GM20000 (cell line): ENCODE data around the gene SCN11A.
"Not testable (repeated sequence)": the region's sequence is repeated elsewhere in the genome, so short reads cannot be mapped to it uniquely, and the experiment has no call there.

Experiments
- DNase-seq: peaks from one replicate; pipeline ENCODE4 v3.0.0; 2012; ENCODE audit warnings: low spot score
- CTCF ChIP-seq: IDR thresholded peaks from 2 replicates; pipeline ENCODE4 v1.5.1; 2012; ENCODE audit warnings: mild to moderate bottlenecking, control low read depth; ENCODE audit errors: extremely low read depth, missing control alignments

Gene SCN11A

DNA sequence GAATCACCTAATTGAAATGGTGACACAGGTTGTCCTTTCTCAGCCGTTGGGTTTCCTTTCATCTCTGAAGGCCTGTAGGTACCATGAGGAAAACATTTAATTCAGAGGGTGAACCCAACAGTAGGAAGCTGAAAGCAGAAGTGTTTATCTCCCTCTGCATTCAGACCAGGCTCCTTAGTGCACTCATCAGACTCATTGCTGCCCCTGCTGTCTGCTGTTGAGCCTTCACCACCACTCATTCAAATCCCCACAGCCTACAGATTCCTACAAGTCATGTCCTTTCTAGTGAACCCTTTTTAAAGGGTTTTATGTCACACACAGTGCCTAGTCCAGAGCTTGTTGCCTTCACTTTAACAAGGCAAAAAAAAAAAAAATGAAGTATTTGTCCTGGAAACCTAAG is 13.5 kb upstream of the SCN11A start:
- DNase-seq, result peak; percentile 61

GRCh38 chr3:39064646-39065045 is 12.9 kb upstream of the SCN11A start:
- DNase-seq, result no peak
- TF ChIP-seq CTCF, result no peak

More for the DNA sequence above, 13.5 kb upstream of the SCN11A start:
- TF ChIP-seq CTCF, result peak; percentile 26

GRCh38 chr3:39063143-39063542 is 11.4 kb upstream of the SCN11A start:
- DNase-seq, result no peak
- no peak for TF ChIP-seq CTCF

DNA sequence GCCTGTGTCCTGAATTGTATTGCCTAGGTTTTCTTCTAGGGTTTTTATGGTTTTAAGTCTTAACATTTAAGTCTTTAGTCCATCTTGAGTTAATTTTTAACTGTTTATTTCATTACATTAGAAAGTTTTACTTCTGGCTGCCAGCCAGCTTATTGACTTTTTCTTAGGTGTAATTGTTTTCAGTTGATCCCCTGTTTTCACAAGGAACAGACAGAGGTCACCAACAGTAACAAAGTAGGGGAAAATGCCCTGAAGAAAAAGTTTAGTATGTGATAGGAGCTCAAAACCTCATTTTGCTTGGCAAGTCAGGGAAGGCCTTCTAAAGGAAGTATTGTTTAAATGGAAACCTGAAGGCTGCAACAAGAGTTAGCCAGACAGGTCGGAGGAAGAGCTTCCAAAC is 10.4 kb upstream of the SCN11A start:
- DNase-seq, result no peak
- no peak for TF ChIP-seq CTCF

DNA sequence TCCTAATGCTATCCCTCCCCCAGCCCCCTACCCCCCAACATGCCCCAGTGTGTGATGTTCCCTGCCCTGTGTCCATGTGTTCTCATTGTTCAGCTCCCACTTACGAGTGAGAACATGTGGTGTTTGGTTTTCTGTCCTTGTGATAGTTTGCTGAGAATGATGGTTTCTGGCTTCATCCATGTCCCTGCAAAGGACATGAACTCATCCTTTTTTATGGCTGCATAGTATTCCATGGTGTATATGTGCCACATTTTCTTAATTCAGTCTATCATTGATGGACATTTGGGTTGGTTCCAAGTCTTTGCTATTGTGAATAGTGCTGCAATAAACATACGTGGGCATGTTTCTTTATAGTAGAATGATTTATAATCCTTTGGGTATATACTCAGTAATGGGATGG is 9.5 kb upstream of the SCN11A start:
- not testable (repeated sequence) for DNase-seq

DNA sequence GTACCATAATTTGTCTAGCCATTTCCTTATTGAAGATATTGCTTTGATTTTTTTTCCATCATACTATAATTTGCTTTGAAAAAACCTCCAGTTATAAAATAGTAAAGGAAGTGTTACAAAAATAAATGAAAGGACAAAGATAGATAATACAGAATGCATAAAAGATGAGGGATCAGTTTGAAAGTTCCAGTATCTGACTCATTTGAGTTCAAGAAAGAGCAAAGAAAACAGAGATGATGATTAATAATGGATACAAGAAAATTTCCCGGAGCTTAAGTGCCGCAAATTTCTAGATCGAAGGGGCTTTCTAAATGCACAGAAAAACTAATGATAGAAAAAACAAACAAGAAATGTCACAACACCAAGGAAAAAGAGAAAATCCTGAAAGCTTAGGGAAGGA is 4.4 kb upstream of the SCN11A start:
- TF ChIP-seq CTCF, result no peak
- DNase-seq, result no peak

GRCh38 chr3:39053696-39054095 is 2.0 kb upstream of the SCN11A start:
- TF ChIP-seq CTCF, result no peak
- DNase-seq, result no peak

DNA sequence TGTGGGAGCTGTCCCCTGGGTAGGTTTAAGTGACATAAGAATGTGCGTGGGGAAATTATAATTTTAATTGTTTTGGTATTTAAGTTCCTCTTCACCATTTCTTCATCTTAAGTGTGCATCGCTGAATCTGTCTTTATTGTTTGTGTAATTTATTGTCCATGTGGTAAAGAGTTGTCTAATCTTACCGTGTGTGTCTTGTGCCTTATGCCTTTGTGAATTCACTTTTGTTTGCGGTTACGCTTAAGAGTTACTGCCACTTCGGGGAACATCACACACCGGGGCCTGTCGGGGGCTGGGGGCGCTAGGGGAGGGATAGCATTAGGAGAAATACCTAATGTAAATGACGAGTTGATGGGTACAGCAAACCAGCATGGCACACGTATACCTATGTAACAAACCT is 839 bp upstream of the SCN11A start:
- DNase-seq, result no peak

More for the DNA sequence above, 839 bp upstream of the SCN11A start:
- TF ChIP-seq CTCF, result no peak
